ENCODE measurements around the gene VNN1. TPM values are rescaled to one million over a fixed set of nuclear protein-coding genes. Genes with fewer than 3 reads are reported as not detected.
"Not testable (repeated sequence)": the region's sequence is repeated elsewhere in the genome, so short reads cannot be mapped to it uniquely, and the experiment has no call there.

The VNN1 gene
- polyA plus RNA-seq, 2 donors, result 0.28 to 0.29 TPM

DNA sequence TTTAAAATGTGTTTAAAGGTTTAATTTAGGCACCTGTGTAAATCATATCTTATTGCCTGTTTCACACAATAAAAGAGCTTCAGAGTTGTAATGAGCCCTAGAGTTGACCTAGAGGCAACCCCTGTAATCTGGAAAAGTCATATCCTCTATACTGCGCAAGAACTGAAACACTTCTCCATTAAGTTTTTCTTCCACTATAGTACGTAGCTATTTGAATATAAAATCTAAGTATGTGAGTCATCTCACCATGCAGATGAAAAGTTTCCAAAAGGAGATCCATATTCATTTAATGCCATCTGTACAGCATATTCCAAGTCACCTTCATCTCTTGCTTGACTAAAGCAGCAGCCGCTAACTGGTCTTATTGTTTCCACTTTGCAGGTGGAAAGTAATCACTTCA is 28.8 kb downstream of the VNN1 start:
- 76% methylated on average over 3 of the region's 3 CpGs for WGBS, 2 donors
- Histone ChIP-seq H3K9me3 (ENCODE audit: control insufficient read depth in 2 of 2, insufficient read depth in 1 of 2, low read depth in 1 of 2, low read length in 1 of 2) (no peaks in the 10 kb centered on the region), H3K4me3 (ENCODE audit: low read depth in 1 of 2, low read length in 2 of 2) (no peak overlapping the region)

DNA sequence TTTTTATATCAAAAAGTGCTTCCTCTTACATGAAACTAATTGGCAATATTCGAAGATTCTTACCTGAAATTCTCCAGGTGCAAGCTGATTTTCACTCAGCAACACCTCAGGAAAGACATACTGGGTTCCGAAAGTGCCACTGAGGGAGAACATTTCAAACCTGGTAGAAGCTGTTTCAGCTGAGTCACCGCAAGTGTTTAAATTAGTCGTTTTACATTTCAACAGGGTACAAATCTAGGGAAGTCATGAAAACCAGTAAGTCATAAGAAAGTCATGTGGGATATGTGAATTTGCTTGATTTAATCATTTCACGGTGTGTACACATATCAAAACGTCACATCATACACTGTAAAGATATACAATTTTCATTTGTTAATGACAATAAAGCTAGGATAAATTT is 29.6 kb downstream of the VNN1 start:
- H3K9me3 ChIP-seq (ENCODE audit: control insufficient read depth in 2 of 2, insufficient read depth in 1 of 2, low read depth in 1 of 2, low read length in 1 of 2), result no peaks in the 10 kb centered on the region
- H3K4me3 ChIP-seq (ENCODE audit: low read depth in 1 of 2, low read length in 2 of 2), result no peak overlapping the region
- no peaks in the 10 kb centered on the region for H3K36me3 ChIP-seq (ENCODE audit: control insufficient read depth in 2 of 2, insufficient read depth in 2 of 2, low read length in 1 of 2)
- no peaks in the 10 kb centered on the region for H3K27me3 ChIP-seq (ENCODE audit: control insufficient read depth in 1 of 2, insufficient read depth in 2 of 2, low read length in 2 of 2)
- no peak overlapping the region for H3K27ac ChIP-seq (ENCODE audit: low read depth in 2 of 2, low read length in 1 of 2)
- no peaks in the 10 kb centered on the region for H3K4me1 ChIP-seq (ENCODE audit: control insufficient read depth in 2 of 2, insufficient read depth in 2 of 2, low read length in 1 of 2)
- 84 to 87% methylated on average over 6 of the region's 6 CpGs for WGBS, 2 donors

More for the DNA sequence above, 28.8 kb downstream of the VNN1 start:
- Histone ChIP-seq H3K27me3 (ENCODE audit: control insufficient read depth in 1 of 2, insufficient read depth in 2 of 2, low read length in 2 of 2) (no peaks in the 10 kb centered on the region), H3K36me3 (ENCODE audit: control insufficient read depth in 2 of 2, insufficient read depth in 2 of 2, low read length in 1 of 2) (no peaks in the 10 kb centered on the region), H3K4me1 (ENCODE audit: control insufficient read depth in 2 of 2, insufficient read depth in 2 of 2, low read length in 1 of 2) (no peaks in the 10 kb centered on the region), H3K27ac (ENCODE audit: low read depth in 2 of 2, low read length in 1 of 2) (no peak overlapping the region)

DNA sequence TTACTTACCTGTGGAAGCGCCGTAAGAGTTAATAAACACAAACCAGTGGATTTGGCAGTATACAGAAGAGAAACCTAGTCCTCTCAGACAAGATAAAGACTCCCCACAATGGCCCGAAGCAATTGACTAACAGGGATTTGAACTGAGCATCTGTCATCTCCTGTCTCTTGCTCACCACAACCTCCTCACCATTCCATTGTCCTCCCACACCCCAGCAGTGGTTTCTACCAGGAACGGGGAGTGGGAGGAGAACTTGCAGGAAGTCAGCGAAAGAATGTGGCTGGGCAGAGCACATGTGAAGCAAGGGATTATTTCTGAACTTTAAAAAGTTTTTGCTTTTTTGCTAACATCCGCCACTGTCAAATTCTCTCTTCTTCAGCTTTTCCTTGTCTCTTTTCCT is 30.3 kb downstream of the VNN1 start:
- H3K9me3 ChIP-seq (ENCODE audit: control insufficient read depth in 2 of 2, insufficient read depth in 1 of 2, low read depth in 1 of 2, low read length in 1 of 2), result no peaks in the 10 kb centered on the region
- WGBS, 2 donors, result 73 to 74% methylated on average over 6 of the region's 6 CpGs
- no peaks in the 10 kb centered on the region for H3K36me3 ChIP-seq (ENCODE audit: control insufficient read depth in 2 of 2, insufficient read depth in 2 of 2, low read length in 1 of 2)
- H3K27ac ChIP-seq (ENCODE audit: low read depth in 2 of 2, low read length in 1 of 2), result no peak overlapping the region
- H3K4me3 ChIP-seq (ENCODE audit: low read depth in 1 of 2, low read length in 2 of 2), result no peak overlapping the region
- H3K4me1 ChIP-seq (ENCODE audit: control insufficient read depth in 2 of 2, insufficient read depth in 2 of 2, low read length in 1 of 2), result no peaks in the 10 kb centered on the region
- H3K27me3 ChIP-seq (ENCODE audit: control insufficient read depth in 1 of 2, insufficient read depth in 2 of 2, low read length in 2 of 2), result no peaks in the 10 kb centered on the region

DNA sequence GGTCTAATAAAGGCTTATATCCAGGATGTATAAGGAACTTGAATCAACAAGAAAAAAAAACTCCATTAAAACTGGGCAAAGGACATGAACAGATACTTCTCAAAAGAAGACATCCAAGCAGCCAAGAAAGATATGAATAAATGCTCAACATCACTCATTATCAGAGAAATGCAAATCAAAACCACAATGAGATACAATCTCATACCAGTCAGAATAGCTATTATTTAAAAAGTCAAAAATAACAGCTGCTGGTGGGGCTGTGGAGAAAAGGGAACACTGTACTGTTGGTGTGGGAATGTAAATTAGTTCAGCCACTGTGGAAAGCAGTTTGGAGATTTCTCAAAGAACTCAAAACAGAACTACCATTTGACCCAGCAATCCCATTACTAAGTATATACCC is 34.8 kb downstream of the VNN1 start:
- not testable (repeated sequence) for H3K4me3 ChIP-seq (ENCODE audit: low read depth in 1 of 2, low read length in 2 of 2); H3K27ac ChIP-seq (ENCODE audit: low read depth in 2 of 2, low read length in 1 of 2); H3K27me3 ChIP-seq (ENCODE audit: control insufficient read depth in 1 of 2, insufficient read depth in 2 of 2, low read length in 2 of 2); H3K9me3 ChIP-seq (ENCODE audit: control insufficient read depth in 2 of 2, insufficient read depth in 1 of 2, low read depth in 1 of 2, low read length in 1 of 2); H3K4me1 ChIP-seq (ENCODE audit: control insufficient read depth in 2 of 2, insufficient read depth in 2 of 2, low read length in 1 of 2); H3K36me3 ChIP-seq (ENCODE audit: control insufficient read depth in 2 of 2, insufficient read depth in 2 of 2, low read length in 1 of 2)

DNA sequence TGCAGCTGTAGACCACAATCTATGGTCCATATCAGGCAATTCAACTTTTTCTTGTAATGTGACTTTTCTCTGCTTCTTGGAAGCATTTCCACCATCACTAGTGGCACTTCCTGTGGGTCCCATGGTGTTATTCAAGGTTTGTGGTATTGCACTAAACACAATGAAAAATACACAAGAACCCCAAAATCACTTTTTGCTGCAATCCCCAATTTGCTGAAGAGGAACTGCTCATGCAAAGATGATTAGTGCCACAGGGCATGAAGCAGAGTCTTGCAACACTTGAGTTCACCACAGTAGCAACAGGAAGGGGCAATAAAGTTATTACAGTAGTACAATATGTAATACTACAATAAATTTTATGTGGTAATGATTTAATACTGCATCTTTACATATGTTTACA is 38.1 kb downstream of the VNN1 start:
- Histone ChIP-seq H3K9me3 (ENCODE audit: control insufficient read depth in 2 of 2, insufficient read depth in 1 of 2, low read depth in 1 of 2, low read length in 1 of 2) (no peaks in the 10 kb centered on the region), H3K36me3 (ENCODE audit: control insufficient read depth in 2 of 2, insufficient read depth in 2 of 2, low read length in 1 of 2) (no peaks in the 10 kb centered on the region), H3K27ac (ENCODE audit: low read depth in 2 of 2, low read length in 1 of 2) (no peak overlapping the region), H3K4me1 (ENCODE audit: control insufficient read depth in 2 of 2, insufficient read depth in 2 of 2, low read length in 1 of 2) (no peaks in the 10 kb centered on the region), H3K4me3 (ENCODE audit: low read depth in 1 of 2, low read length in 2 of 2) (no peak overlapping the region), H3K27me3 (ENCODE audit: control insufficient read depth in 1 of 2, insufficient read depth in 2 of 2, low read length in 2 of 2) (no peaks in the 10 kb centered on the region)

DNA sequence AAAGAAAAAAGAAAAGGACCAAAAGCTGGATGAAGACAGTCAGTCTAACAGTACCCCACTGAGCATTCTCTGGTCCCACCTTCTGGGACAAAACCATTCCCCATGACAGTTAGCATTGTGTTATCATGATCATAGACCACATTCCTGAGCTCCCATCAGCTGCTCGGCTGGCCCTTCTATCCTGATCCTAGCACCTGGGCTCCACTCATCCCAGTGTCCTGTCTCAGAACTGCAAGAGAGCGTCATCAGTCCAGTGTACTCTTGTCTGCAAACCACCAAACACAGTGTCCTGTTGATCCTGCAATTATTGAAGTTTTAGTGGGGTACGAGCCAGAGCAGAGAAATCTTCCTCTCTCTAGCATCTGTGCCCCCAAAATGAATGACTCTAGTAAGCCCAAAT is 38.9 kb downstream of the VNN1 start:
- no peaks in the 10 kb centered on the region for H3K9me3 ChIP-seq (ENCODE audit: control insufficient read depth in 2 of 2, insufficient read depth in 1 of 2, low read depth in 1 of 2, low read length in 1 of 2)
- no peak overlapping the region for H3K4me3 ChIP-seq (ENCODE audit: low read depth in 1 of 2, low read length in 2 of 2)
- no peak overlapping the region for H3K27ac ChIP-seq (ENCODE audit: low read depth in 2 of 2, low read length in 1 of 2)
- WGBS, 2 donors, result 70 to 77% methylated on average over 3 of the region's 3 CpGs
- no peaks in the 10 kb centered on the region for H3K27me3 ChIP-seq (ENCODE audit: control insufficient read depth in 1 of 2, insufficient read depth in 2 of 2, low read length in 2 of 2)
- H3K36me3 ChIP-seq (ENCODE audit: control insufficient read depth in 2 of 2, insufficient read depth in 2 of 2, low read length in 1 of 2), result no peaks in the 10 kb centered on the region
- H3K4me1 ChIP-seq (ENCODE audit: control insufficient read depth in 2 of 2, insufficient read depth in 2 of 2, low read length in 1 of 2), result no peaks in the 10 kb centered on the region

DNA sequence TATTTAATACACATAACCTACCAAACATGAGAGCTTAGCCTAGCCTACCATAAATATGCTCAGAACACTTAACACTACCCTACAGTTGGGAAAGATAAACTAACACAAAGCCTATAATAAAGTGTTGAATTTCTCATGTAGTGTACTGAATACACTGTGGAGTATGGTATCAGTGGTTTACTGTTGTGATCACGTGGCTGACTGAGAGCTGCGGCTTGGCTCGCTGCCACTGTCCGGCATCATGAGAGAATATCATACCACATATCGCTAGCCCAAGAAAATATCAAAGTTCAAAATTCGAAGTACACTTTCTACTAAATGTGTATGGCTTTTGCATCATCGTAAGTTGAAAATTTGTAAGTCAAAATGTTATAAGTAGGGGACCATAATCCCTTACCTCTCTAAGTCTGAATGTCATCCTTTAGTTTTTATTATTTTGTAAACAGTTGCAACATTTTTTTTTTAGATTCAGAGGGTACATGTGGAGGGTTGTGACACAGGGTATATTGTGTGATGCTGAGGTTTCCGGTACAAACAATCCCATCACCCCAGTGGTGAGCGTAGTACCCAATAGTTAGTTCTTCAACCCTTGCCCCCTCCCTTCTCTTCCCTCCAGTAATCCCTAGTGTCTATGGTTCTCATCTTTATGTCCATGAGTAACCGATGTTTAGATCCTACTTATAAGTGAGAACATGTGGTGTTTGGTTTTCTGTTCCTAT is 40.3 kb downstream of the VNN1 start:
- H3K27ac ChIP-seq (ENCODE audit: low read depth in 2 of 2, low read length in 1 of 2), result no peak overlapping the region
- 76 to 88% methylated on average over 10 of the region's 10 CpGs for WGBS, 2 donors
- no peaks in the 10 kb centered on the region for H3K27me3 ChIP-seq (ENCODE audit: control insufficient read depth in 1 of 2, insufficient read depth in 2 of 2, low read length in 2 of 2)
- H3K4me1 ChIP-seq (ENCODE audit: control insufficient read depth in 2 of 2, insufficient read depth in 2 of 2, low read length in 1 of 2), result no peaks in the 10 kb centered on the region
- no peaks in the 10 kb centered on the region for H3K9me3 ChIP-seq (ENCODE audit: control insufficient read depth in 2 of 2, insufficient read depth in 1 of 2, low read depth in 1 of 2, low read length in 1 of 2)
- no peaks in the 10 kb centered on the region for H3K36me3 ChIP-seq (ENCODE audit: control insufficient read depth in 2 of 2, insufficient read depth in 2 of 2, low read length in 1 of 2)
- no peak overlapping the region for H3K4me3 ChIP-seq (ENCODE audit: low read depth in 1 of 2, low read length in 2 of 2)

DNA sequence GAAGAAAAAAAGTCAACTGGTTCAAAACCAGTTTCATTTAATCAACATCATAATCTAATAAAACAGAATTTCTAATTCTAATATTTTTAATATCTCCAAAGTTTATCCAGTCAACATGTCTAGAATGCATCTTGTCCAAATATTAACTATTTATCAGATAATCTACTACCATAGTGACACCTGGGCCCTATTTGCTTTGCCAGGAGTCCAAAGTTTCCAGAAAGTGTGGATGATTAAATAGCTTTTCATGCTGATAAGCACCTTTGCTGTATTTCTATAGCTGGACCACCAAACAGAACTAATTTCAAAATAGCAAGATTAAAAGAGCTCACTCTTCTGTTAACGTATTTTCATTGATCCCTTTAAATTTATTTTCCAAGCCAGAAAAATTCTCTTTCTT is 42.6 kb downstream of the VNN1 start:
- H3K27ac ChIP-seq (ENCODE audit: low read depth in 2 of 2, low read length in 1 of 2), result no peak overlapping the region

DNA sequence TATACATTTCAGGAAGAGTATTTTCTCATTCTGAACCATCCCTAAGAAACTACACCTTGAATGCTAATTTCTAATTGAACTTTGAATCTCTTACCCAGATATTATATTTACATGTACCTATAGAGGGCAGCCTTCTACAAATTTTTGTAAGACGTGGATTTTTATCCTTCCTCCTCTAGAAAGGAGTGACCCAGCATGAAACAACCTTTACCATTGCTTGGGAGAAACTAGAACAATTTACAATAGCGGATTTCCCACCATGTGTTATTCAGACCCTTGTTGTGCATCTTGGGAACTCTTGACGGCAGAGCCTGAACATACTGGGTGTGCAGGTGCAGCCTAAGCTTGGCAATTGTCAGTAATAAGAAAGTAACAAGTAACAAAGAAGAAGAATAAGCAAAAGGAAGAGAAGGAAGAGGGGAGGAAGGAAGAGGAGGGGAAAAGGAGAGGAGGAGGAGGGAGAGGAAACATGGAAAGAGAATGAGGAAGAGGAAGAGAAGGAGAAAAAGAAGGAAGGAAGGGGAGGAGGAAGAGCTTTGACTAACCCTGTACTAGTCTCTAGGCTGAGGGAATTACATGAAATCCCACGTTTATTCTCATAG is 44.1 kb downstream of the VNN1 start:
- WGBS, 2 donors, result 3 to 7% methylated on average over 4 of the region's 4 CpGs
- H3K27me3 ChIP-seq (ENCODE audit: control insufficient read depth in 1 of 2, insufficient read depth in 2 of 2, low read length in 2 of 2), result no peaks in the 10 kb centered on the region
- H3K27ac ChIP-seq (ENCODE audit: low read depth in 2 of 2, low read length in 1 of 2), result no peak overlapping the region
- no peaks in the 10 kb centered on the region for H3K9me3 ChIP-seq (ENCODE audit: control insufficient read depth in 2 of 2, insufficient read depth in 1 of 2, low read depth in 1 of 2, low read length in 1 of 2)
- H3K36me3 ChIP-seq (ENCODE audit: control insufficient read depth in 2 of 2, insufficient read depth in 2 of 2, low read length in 1 of 2), result no peaks in the 10 kb centered on the region
- no peak overlapping the region for H3K4me3 ChIP-seq (ENCODE audit: low read depth in 1 of 2, low read length in 2 of 2)
- no peaks in the 10 kb centered on the region for H3K4me1 ChIP-seq (ENCODE audit: control insufficient read depth in 2 of 2, insufficient read depth in 2 of 2, low read length in 1 of 2)

More for the DNA sequence above, 42.6 kb downstream of the VNN1 start:
- H3K36me3 ChIP-seq (ENCODE audit: control insufficient read depth in 2 of 2, insufficient read depth in 2 of 2, low read length in 1 of 2), result no peaks in the 10 kb centered on the region
- H3K27me3 ChIP-seq (ENCODE audit: control insufficient read depth in 1 of 2, insufficient read depth in 2 of 2, low read length in 2 of 2), result no peaks in the 10 kb centered on the region
- 64 to 84% methylated on average over 1 of the region's 1 CpG for WGBS, 2 donors
- no peak overlapping the region for H3K4me3 ChIP-seq (ENCODE audit: low read depth in 1 of 2, low read length in 2 of 2)
- H3K9me3 ChIP-seq (ENCODE audit: control insufficient read depth in 2 of 2, insufficient read depth in 1 of 2, low read depth in 1 of 2, low read length in 1 of 2), result no peaks in the 10 kb centered on the region
- no peaks in the 10 kb centered on the region for H3K4me1 ChIP-seq (ENCODE audit: control insufficient read depth in 2 of 2, insufficient read depth in 2 of 2, low read length in 1 of 2)

DNA sequence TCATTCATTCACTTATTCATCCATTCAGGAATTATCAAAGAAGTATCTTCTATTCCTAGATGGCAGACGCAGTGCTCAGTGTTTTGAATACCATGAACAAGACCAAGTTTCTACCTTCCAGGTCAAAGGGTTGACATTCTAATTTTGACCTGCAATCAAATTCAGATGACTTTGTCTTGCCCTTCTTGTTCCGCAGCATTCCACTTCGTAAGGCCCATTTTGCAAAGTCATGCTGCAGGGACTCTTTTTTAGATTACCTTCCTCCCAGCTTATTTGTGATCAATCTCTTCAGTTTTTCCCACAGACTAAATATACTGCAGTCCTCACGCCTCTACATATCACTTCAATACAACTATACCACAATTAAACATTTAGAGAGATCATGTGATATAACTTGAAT is 47.7 kb downstream of the VNN1 start:
- 68 to 81% methylated on average over 4 of the region's 4 CpGs for WGBS, 2 donors
- Histone ChIP-seq H3K4me1 (ENCODE audit: control insufficient read depth in 2 of 2, insufficient read depth in 2 of 2, low read length in 1 of 2) (no peaks in the 10 kb centered on the region), H3K27ac (ENCODE audit: low read depth in 2 of 2, low read length in 1 of 2) (no peak overlapping the region), H3K27me3 (ENCODE audit: control insufficient read depth in 1 of 2, insufficient read depth in 2 of 2, low read length in 2 of 2) (no peaks in the 10 kb centered on the region), H3K9me3 (ENCODE audit: control insufficient read depth in 2 of 2, insufficient read depth in 1 of 2, low read depth in 1 of 2, low read length in 1 of 2) (no peaks in the 10 kb centered on the region), H3K4me3 (ENCODE audit: low read depth in 1 of 2, low read length in 2 of 2) (no peak overlapping the region), H3K36me3 (ENCODE audit: control insufficient read depth in 2 of 2, insufficient read depth in 2 of 2, low read length in 1 of 2) (no peaks in the 10 kb centered on the region)
